GM12878 (cell line): ENCODE results near the gene ETV6. TPM values are rescaled to one million over a fixed set of nuclear protein-coding genes. Genes with fewer than 3 reads are reported as not detected.

ENCODE experiments used
- ATAC-seq: fragments of 200-7000 bp; cut with Tn5 transposase; 3 replicates; pipeline ENCODE4 v1.9.1; 2020; ENCODE audit warnings: mild to moderate bottlenecking, moderate library complexity
- BruUV-seq: library from RNA; stranded (reverse); fragments of 400-500 nt; replicated peaks from 2 replicates; lab custom pipeline; 2021; lab: Mats Ljungman, UMichigan
- CTCF ChIA-PET: fragments of 300-600 bp; sonication (Branson Sonifier 250); formaldehyde crosslinking; extraction: SDS; loops from one replicate; lab custom pipeline; 2021; ENCODE audit warnings: inconsistent platforms; lab: Yijun Ruan, JAX
- POLR2A ChIA-PET: fragments of 350-600 bp; formaldehyde crosslinking; extraction: SDS; loops from one replicate; lab custom pipeline; 2021; ENCODE audit warnings: inconsistent platforms; lab: Charles Lee
- RAD21 ChIA-PET: fragments of 300-600 bp; sonication (Branson Sonifier 250); formaldehyde crosslinking; loops from one replicate; lab custom pipeline; 2023; ENCODE audit warnings: antibody characterized with exemption; ENCODE audit not compliant: unreplicated experiment; lab: Charles Lee
- SMC1A ChIA-PET: fragments of 300-600 bp; sonication (Branson Sonifier 250); formaldehyde crosslinking; loops from one replicate; lab custom pipeline; 2023; ENCODE audit not compliant: unreplicated experiment, uncharacterized antibody; lab: Charles Lee
- DNase-seq: peaks from one replicate; pipeline ENCODE4 v3.0.0-alpha.2; 2011; ENCODE audit warnings: low read depth, low spot score
- FAIRE-seq: peaks from 3 replicates; lab custom pipeline; 2011; peaks lifted over from hg19 to GRCh38; lab: Jason Lieb, UNC
- H2AFZ ChIP-seq: 2 replicates; pipeline ENCODE4 v1.6.0; 2011; ENCODE audit warnings: low read depth, low read length, control low read depth; ENCODE audit not compliant: control insufficient read depth
- H3K27ac ChIP-seq: 2 replicates; pipeline ENCODE4 v1.5.1; 2011; ENCODE audit warnings: control low read depth; ENCODE audit not compliant: control insufficient read depth, insufficient read depth
- H3K27me3 ChIP-seq, 2 experiments: replicated peaks in 1 of 2; 2 replicates each; pipeline versions ENCODE4 v1.6.0 to v1.6.1; 2011; ENCODE audit warnings: low read length in 1 of 2; ENCODE audit not compliant: control insufficient read depth in 2 of 2, insufficient read depth in 2 of 2
- H3K36me3 ChIP-seq, 2 experiments: 2 replicates each; pipeline ENCODE4 v1.5.1; 2011; ENCODE audit warnings: low read length in 1 of 2; ENCODE audit not compliant: control insufficient read depth in 2 of 2, insufficient read depth in 2 of 2
- H3K4me1 ChIP-seq: 2 replicates; pipeline ENCODE4 v1.6.1; 2011; ENCODE audit warnings: mild to moderate bottlenecking, low read length, moderate library complexity, mixed read lengths; ENCODE audit not compliant: control insufficient read depth, insufficient read depth
- H3K4me2 ChIP-seq: 2 replicates; pipeline ENCODE4 v1.6.0; 2011; ENCODE audit warnings: control low read depth; ENCODE audit not compliant: control insufficient read depth, insufficient read depth
- H3K4me3 ChIP-seq: fragments of 200-600 bp; sonication (generic); 2 replicates; pipeline ENCODE4 v1.5.1; 2016
- H3K79me2 ChIP-seq: 2 replicates; pipeline ENCODE4 v1.6.0; 2011; ENCODE audit warnings: low read length; ENCODE audit not compliant: control insufficient read depth, insufficient read depth
- H3K9ac ChIP-seq: 2 replicates; pipeline ENCODE4 v1.8.0; 2011; ENCODE audit warnings: low read length, control low read depth, mixed read lengths; ENCODE audit not compliant: control insufficient read depth, insufficient read depth
- H3K9me3 ChIP-seq: replicated peaks from 3 replicates; pipeline ENCODE4 v1.5.1; 2011; ENCODE audit warnings: mild to moderate bottlenecking, low read length; ENCODE audit not compliant: control insufficient read depth, insufficient read depth
- H4K20me1 ChIP-seq: 2 replicates; pipeline ENCODE4 v1.6.0; 2011; ENCODE audit not compliant: control insufficient read depth, insufficient read depth
- HDAC6 ChIP-seq: fragments of 200-600 bp; sonication (generic); IDR thresholded peaks from one replicate; pipeline ENCODE4 v1.8.0; 2017; ENCODE audit warnings: antibody characterized with exemption; ENCODE audit not compliant: unreplicated experiment
- IRF4 ChIP-seq: IDR thresholded peaks from 2 replicates; pipeline ENCODE4 v1.6.1; 2011; ENCODE audit warnings: low read depth, low read length
- IRF5 ChIP-seq: fragments of 450-650 bp; IDR thresholded peaks from 2 replicates; pipeline ENCODE4 v1.6.1; 2017; ENCODE audit warnings: borderline replicate concordance
- POLR2A ChIP-seq: IDR thresholded peaks from 2 replicates; pipeline ENCODE4 v1.6.1; 2011; ENCODE audit warnings: low read depth, mild to moderate bottlenecking, low read length
- POLR2AphosphoS5 ChIP-seq: IDR thresholded peaks from 2 replicates; pipeline ENCODE4 v1.6.1; 2011; ENCODE audit warnings: mild to moderate bottlenecking, low read length, inconsistent platforms
- SMAD1 ChIP-seq: fragments of 450-650 bp; IDR thresholded peaks from 2 replicates; pipeline ENCODE4 v1.6.1; 2018; ENCODE audit warnings: mild to moderate bottlenecking, low read depth; ENCODE audit not compliant: partially characterized antibody
- TCF3 ChIP-seq: IDR thresholded peaks from 2 replicates; pipeline ENCODE4 v1.6.1; 2012; ENCODE audit warnings: low read depth, mild to moderate bottlenecking, low read length, borderline replicate concordance; ENCODE audit not compliant: insufficient read depth
- YBX1 ChIP-seq: fragments of 450-650 bp; IDR thresholded peaks from 2 replicates; pipeline ENCODE4 v1.6.1; 2016; ENCODE audit warnings: antibody characterized with exemption
- WGBS: methylation state at CpG from one replicate; pipeline ENCODE4 v1.1.6; 2016; ENCODE audit warnings: low lambda C conversion rate; ENCODE audit not compliant: insufficient replicate concordance, insufficient coverage; ENCODE audit errors: missing lambda C conversion rate; 5-methylcytosine and 5-hydroxymethylcytosine counted together
- in situ Hi-C: fragments of 300-500 bp; cut with MboI; formaldehyde crosslinking; loops from 9 replicates; pipeline ENCODE4 v1.14.3; 2018; ENCODE audit warnings: mixed read lengths
- intact Hi-C: fragments of 100-400 bp; cut with micrococcal nuclease; formaldehyde crosslinking; loops from one replicate; pipeline ENCODE4 v1.14.2; 2022; ENCODE audit not compliant: unreplicated experiment
- polyA plus RNA-seq, 11 experiments: library from polyadenylated mRNA; depleted of rRNA in 4 of 11; unstranded in 6 of 11; stranded (reverse) in 5 of 11; fragments of >200 nt; fragmentation: Nextera tagmentation in 4 of 11; fragmentation: Illumina TruSeq in 1 of 11; extraction: Ambion mirVana in 4 of 11; extraction: Trizol in 1 of 11; gene quantifications; 1 replicate in 1 of 11; 2 replicates in 10 of 11; pipeline versions ENCODE4 v1.2.1 to v1.2.3, GENCODE V29; 2011 to 2016; ENCODE audit warnings: inconsistent platforms in 2 of 11, missing spikeins in 2 of 11, low read depth in 1 of 11
- total RNA-seq, 4 experiments: library from RNA; depleted of rRNA in 3 of 4; stranded (reverse); fragments of >200 nt in 3 of 4; fragmentation: Illumina TruSeq in 1 of 4; extraction: Trizol in 1 of 4; gene quantifications; 2 replicates each; pipeline versions ENCODE4 v1.2.1 to v1.2.3, GENCODE V29; 2013 to 2021
- TF ChIP-seq, protein P1 (sequence below): fragments of 450-650 bp; IDR thresholded peaks from 2 replicates; pipeline ENCODE4 v1.6.1; 2018; ENCODE audit warnings: mild to moderate bottlenecking, low read depth, moderate library complexity; ENCODE audit not compliant: partially characterized antibody
- TF ChIP-seq, protein P2 (sequence below): IDR thresholded peaks from 2 replicates; pipeline ENCODE4 v1.6.1; 2012; ENCODE audit warnings: low read depth, low read length, improper control_type of control experiment

ETV6 gene
- total and polyA plus RNA-seq, 10 of the 15 experiments (the other 5 are each of a cell fraction or from before 2014, with no cell fraction given): 6.6 to 74.8 (median 24.6) TPM

DNA sequence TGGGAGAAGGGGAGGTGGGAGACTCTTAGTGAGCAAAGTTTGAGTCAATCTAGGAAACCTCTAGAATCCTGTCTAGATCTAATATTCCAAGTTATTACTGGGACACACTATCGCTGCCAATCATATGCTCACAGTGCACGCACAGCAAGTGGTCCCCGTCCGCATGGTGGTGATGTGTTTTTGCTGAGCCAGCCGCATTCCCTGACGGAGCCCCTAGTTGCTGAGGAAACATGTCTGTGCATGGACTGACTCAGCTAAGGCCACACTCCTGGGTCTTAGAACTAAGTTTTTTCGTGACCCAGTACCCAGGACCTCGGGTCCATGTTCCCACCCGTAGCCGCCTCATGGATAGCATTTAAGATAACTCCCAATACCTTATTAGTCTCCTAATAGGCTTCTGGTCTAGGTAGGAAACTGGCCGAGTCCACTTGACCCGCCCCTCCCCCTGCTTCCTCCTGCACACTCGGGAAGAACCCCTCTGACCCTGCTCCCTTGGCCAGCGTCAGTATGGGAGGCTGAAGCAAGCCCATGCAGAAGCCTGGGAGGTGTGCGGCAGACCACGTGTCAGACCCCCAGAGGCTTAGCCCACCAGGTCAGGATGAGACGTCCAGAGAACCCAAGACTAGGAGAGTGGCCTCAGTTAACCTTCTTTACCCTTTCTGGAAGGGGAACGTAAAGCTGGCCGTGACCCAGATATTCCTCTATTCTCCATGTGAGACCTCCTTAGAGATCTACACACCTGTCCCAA is 200.5 kb downstream of the ETV6 start:
- Histone ChIP-seq H3K9ac (no peak overlapping the region), H3K36me3 (peaks cover 3 to 23% of the 10 kb centered on the region in 2 experiments), H3K4me3 (no peak overlapping the region), H3K4me1 (no peaks in the 10 kb centered on the region), H2AFZ (no peak overlapping the region), H3K27ac (no peak overlapping the region), H3K27me3 (no peaks in the 10 kb centered on the region), H4K20me1 (no peaks in the 10 kb centered on the region), H3K79me2 (no peaks in the 10 kb centered on the region), H3K4me2 (no peak overlapping the region), H3K9me3 (no peaks in the 10 kb centered on the region)
- in situ Hi-C loops (no loop called here), intact Hi-C loops (no loop called here)
- WGBS: 91% methylated on average over 19 of the region's 19 CpGs
- ATAC-seq (no peak), DNase-seq (no peak), FAIRE-seq (no peak)
- ChIA-PET RAD21 (no interaction called here), CTCF (no interaction called here), SMC1A (interaction anchor here (1.0 kb wide), 1 partner anchor 13 kb away, joined by 4 read pairs; no protein-coding TSS in a partner anchor), POLR2A (no interaction called here)
- no TSS peak for BruUV-seq
- TF ChIP-seq POLR2AphosphoS5 (peak; percentile 45), YBX1 (no peak), POLR2A (peak; percentile 56)

- no peak overlapping the region for H3K4me2 ChIP-seq
- DNase-seq: no peak
- no peak for FAIRE-seq
- TF ChIP-seq IRF5: no peak
- no peak for TF ChIP-seq IRF4
- TF ChIP-seq, protein P1, sequence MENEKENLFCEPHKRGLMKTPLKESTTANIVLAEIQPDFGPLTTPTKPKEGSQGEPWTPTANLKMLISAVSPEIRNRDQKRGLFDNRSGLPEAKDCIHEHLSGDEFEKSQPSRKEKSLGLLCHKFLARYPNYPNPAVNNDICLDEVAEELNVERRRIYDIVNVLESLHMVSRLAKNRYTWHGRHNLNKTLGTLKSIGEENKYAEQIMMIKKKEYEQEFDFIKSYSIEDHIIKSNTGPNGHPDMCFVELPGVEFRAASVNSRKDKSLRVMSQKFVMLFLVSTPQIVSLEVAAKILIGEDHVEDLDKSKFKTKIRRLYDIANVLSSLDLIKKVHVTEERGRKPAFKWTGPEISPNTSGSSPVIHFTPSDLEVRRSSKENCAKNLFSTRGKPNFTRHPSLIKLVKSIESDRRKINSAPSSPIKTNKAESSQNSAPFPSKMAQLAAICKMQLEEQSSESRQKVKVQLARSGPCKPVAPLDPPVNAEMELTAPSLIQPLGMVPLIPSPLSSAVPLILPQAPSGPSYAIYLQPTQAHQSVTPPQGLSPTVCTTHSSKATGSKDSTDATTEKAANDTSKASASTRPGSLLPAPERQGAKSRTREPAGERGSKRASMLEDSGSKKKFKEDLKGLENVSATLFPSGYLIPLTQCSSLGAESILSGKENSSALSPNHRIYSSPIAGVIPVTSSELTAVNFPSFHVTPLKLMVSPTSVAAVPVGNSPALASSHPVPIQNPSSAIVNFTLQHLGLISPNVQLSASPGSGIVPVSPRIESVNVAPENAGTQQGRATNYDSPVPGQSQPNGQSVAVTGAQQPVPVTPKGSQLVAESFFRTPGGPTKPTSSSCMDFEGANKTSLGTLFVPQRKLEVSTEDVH: no peak
- TF ChIP-seq, protein P2, sequence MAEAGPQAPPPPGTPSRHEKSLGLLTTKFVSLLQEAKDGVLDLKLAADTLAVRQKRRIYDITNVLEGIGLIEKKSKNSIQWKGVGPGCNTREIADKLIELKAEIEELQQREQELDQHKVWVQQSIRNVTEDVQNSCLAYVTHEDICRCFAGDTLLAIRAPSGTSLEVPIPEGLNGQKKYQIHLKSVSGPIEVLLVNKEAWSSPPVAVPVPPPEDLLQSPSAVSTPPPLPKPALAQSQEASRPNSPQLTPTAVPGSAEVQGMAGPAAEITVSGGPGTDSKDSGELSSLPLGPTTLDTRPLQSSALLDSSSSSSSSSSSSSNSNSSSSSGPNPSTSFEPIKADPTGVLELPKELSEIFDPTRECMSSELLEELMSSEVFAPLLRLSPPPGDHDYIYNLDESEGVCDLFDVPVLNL: no peak
- peak; percentile 39 for TF ChIP-seq SMAD1
- no peak for TF ChIP-seq HDAC6
- TF ChIP-seq TCF3: no peak
- TF ChIP-seq, all 136 proteins: peak for 1
- in situ Hi-C loops: no loop called here
- H3K36me3 ChIP-seq: peaks cover 9 to 38% of the 10 kb centered on the region in 2 experiments; a peak in 3 of 4 replicates
- H3K27ac ChIP-seq: no peak overlapping the region
- BruUV-seq: no TSS peak
- no peaks in the 10 kb centered on the region for H3K27me3 ChIP-seq
- ChIA-PET RAD21 (interaction anchor here (1.0 to 1.1 kb wide), 2 partner anchors 21 to 180 kb away, joined by 3 read pairs; no protein-coding TSS in a partner anchor), SMC1A (interaction anchor here (0.8 to 1.2 kb wide), 2 partner anchors 10 to 155 kb away, joined by 3 to 4 read pairs; no protein-coding TSS in a partner anchor), POLR2A (no interaction called here), CTCF (no interaction called here)
- no peak overlapping the region for H2AFZ ChIP-seq
- no peak overlapping the region for H3K9ac ChIP-seq
- peaks cover 12% of the 10 kb centered on the region for H3K4me1 ChIP-seq
- H3K9me3 ChIP-seq: no peaks in the 10 kb centered on the region
- no peaks in the 10 kb centered on the region for H4K20me1 ChIP-seq
- H3K79me2 ChIP-seq: no peaks in the 10 kb centered on the region; the same call in 1 of the 2 replicates
- ATAC-seq: no peak
- no peak overlapping the region for H3K4me3 ChIP-seq
- WGBS: 88% methylated on average over 12 of the region's 12 CpGs
- intact Hi-C loops: no loop called here
Observed at GRCh38 chr12:11853126-11853525, 203.7 kb downstream of the ETV6 start.
